Mucosa of stomach (tissue), 1 donor: ENCODE measurements around the gene GCA.
A peak's percentile ranks its signal among the peaks of the same experiment; 100 is the strongest.

Experiments
- H3K27me3 ChIP-seq: one replicate; pipeline ENCODE4 v1.7.0; 2013; ENCODE audit warnings: mild to moderate bottlenecking, low read length; ENCODE audit not compliant: control insufficient read depth, insufficient read depth
- H3K36me3 ChIP-seq: one replicate; pipeline ENCODE4 v1.7.0; 2013; ENCODE audit warnings: low read length; ENCODE audit not compliant: control insufficient read depth, insufficient read depth
- H3K4me1 ChIP-seq: one replicate; pipeline ENCODE4 v1.7.0; 2013; ENCODE audit warnings: mild to moderate bottlenecking, low read length; ENCODE audit not compliant: control insufficient read depth, insufficient read depth
- H3K4me3 ChIP-seq: one replicate; pipeline ENCODE4 v1.7.0; 2013; ENCODE audit warnings: low read length
- H3K9ac ChIP-seq: one replicate; pipeline ENCODE4 v1.7.0; 2013; ENCODE audit warnings: mild to moderate bottlenecking, low read length, moderate library complexity
- H3K9me3 ChIP-seq: one replicate; pipeline ENCODE4 v1.7.0; 2013; ENCODE audit warnings: mild to moderate bottlenecking, low read length, moderate library complexity; ENCODE audit not compliant: control insufficient read depth
- donor health status: Pancreatic carcinoma.

GCA gene

GRCh38 chr2:162337868-162338267 is 6.1 kb upstream of the GCA start:
- Histone ChIP-seq H3K36me3 (no peaks in the 10 kb centered on the region), H3K4me1 (no peaks in the 10 kb centered on the region), H3K4me3 (no peak overlapping the region)

GRCh38 chr2:162340822-162341221 is 3.1 kb upstream of the GCA start:
- Histone ChIP-seq H3K9ac (no peak overlapping the region), H3K9me3 (no peaks in the 10 kb centered on the region), H3K4me3 (no peak overlapping the region), H3K36me3 (no peaks in the 10 kb centered on the region), H3K4me1 (no peaks in the 10 kb centered on the region), H3K27me3 (no peaks in the 10 kb centered on the region)

More at GRCh38 chr2:162337868-162338267, 6.1 kb upstream of the GCA start:
- Histone ChIP-seq H3K27me3 (no peaks in the 10 kb centered on the region), H3K9ac (no peak overlapping the region), H3K9me3 (no peaks in the 10 kb centered on the region)

GRCh38 chr2:162342321-162342720 is 1.6 kb upstream of the GCA start:
- no peak overlapping the region for H3K9ac ChIP-seq
- no peak overlapping the region for H3K4me3 ChIP-seq
- H3K27me3 ChIP-seq, result no peaks in the 10 kb centered on the region
- no peaks in the 10 kb centered on the region for H3K9me3 ChIP-seq
- H3K36me3 ChIP-seq, result no peaks in the 10 kb centered on the region
- H3K4me1 ChIP-seq, result no peaks in the 10 kb centered on the region

GRCh38 chr2:162342841-162343240 is 1.1 kb upstream of the GCA start:
- Histone ChIP-seq H3K27me3 (no peaks in the 10 kb centered on the region), H3K9ac (no peak overlapping the region), H3K9me3 (no peaks in the 10 kb centered on the region), H3K36me3 (no peaks in the 10 kb centered on the region), H3K4me1 (no peaks in the 10 kb centered on the region), H3K4me3 (no peak overlapping the region)

- peak overlapping the region; percentile 57 for H3K4me3 ChIP-seq
- no peaks in the 10 kb centered on the region for H3K9me3 ChIP-seq
- H3K27me3 ChIP-seq, result no peaks in the 10 kb centered on the region
- no peaks in the 10 kb centered on the region for H3K36me3 ChIP-seq
- no peak overlapping the region for H3K9ac ChIP-seq
- H3K4me1 ChIP-seq, result no peaks in the 10 kb centered on the region
These were observed 474 bp upstream of the GCA start for GRCh38 chr2:162343492-162343823.

- Histone ChIP-seq H3K27me3 (no peaks in the 10 kb centered on the region), H3K36me3 (no peaks in the 10 kb centered on the region), H3K4me3 (peak overlapping the region; percentile 96), H3K9ac (peak overlapping the region; percentile 92), H3K9me3 (no peaks in the 10 kb centered on the region), H3K4me1 (no peaks in the 10 kb centered on the region)
These were observed 652 bp downstream of the GCA start for GRCh38 chr2:162344617-162344950.

- H3K36me3 ChIP-seq, result no peaks in the 10 kb centered on the region
- H3K27me3 ChIP-seq, result no peaks in the 10 kb centered on the region
- H3K4me1 ChIP-seq, result no peaks in the 10 kb centered on the region
- no peaks in the 10 kb centered on the region for H3K9me3 ChIP-seq
- H3K9ac ChIP-seq, result no peak overlapping the region
- no peak overlapping the region for H3K4me3 ChIP-seq
These were observed 21.5 kb downstream of the GCA start for GRCh38 chr2:162365392-162365791.

GRCh38 chr2:162368494-162368893 is 24.6 kb downstream of the GCA start:
- Histone ChIP-seq H3K4me3 (no peak overlapping the region), H3K9ac (no peak overlapping the region), H3K9me3 (no peaks in the 10 kb centered on the region), H3K27me3 (no peaks in the 10 kb centered on the region), H3K4me1 (no peaks in the 10 kb centered on the region), H3K36me3 (no peaks in the 10 kb centered on the region)

- Histone ChIP-seq H3K9me3 (no peaks in the 10 kb centered on the region), H3K27me3 (no peaks in the 10 kb centered on the region), H3K4me1 (no peaks in the 10 kb centered on the region), H3K4me3 (no peak overlapping the region), H3K36me3 (no peaks in the 10 kb centered on the region), H3K9ac (no peak overlapping the region)
These were observed 25.6 kb downstream of the GCA start for GRCh38 chr2:162369551-162369950.

- no peaks in the 10 kb centered on the region for H3K9me3 ChIP-seq
- H3K4me1 ChIP-seq, result no peaks in the 10 kb centered on the region
These were observed 27.0 kb downstream of the GCA start for GRCh38 chr2:162370931-162371330.

GRCh38 chr2:162372818-162373217 is 28.9 kb downstream of the GCA start:
- no peaks in the 10 kb centered on the region for H3K9me3 ChIP-seq
- no peak overlapping the region for H3K9ac ChIP-seq
- H3K36me3 ChIP-seq, result no peaks in the 10 kb centered on the region
- no peaks in the 10 kb centered on the region for H3K4me1 ChIP-seq
- H3K4me3 ChIP-seq, result no peak overlapping the region
- H3K27me3 ChIP-seq, result no peaks in the 10 kb centered on the region

More at GRCh38 chr2:162370931-162371330, 27.0 kb downstream of the GCA start:
- Histone ChIP-seq H3K9ac (no peak overlapping the region), H3K27me3 (no peaks in the 10 kb centered on the region), H3K4me3 (no peak overlapping the region), H3K36me3 (no peaks in the 10 kb centered on the region)

- no peak overlapping the region for H3K9ac ChIP-seq
- H3K36me3 ChIP-seq, result no peaks in the 10 kb centered on the region
- H3K9me3 ChIP-seq, result no peaks in the 10 kb centered on the region
- no peaks in the 10 kb centered on the region for H3K27me3 ChIP-seq
- H3K4me1 ChIP-seq, result peaks cover 4% of the 10 kb centered on the region
- no peak overlapping the region for H3K4me3 ChIP-seq
These were observed 36.0 kb downstream of the GCA start for GRCh38 chr2:162379719-162380580.

- H3K36me3 ChIP-seq, result no peaks in the 10 kb centered on the region
- H3K9ac ChIP-seq, result no peak overlapping the region
- H3K4me1 ChIP-seq, result peaks cover 4% of the 10 kb centered on the region
- no peaks in the 10 kb centered on the region for H3K27me3 ChIP-seq
- no peak overlapping the region for H3K4me3 ChIP-seq
- H3K9me3 ChIP-seq, result no peaks in the 10 kb centered on the region
These were observed 37.9 kb downstream of the GCA start for GRCh38 chr2:162381851-162382250.
